ENCODE data around the gene RABEP2. TPM values are rescaled to one million over a fixed set of nuclear protein-coding genes. Genes with fewer than 3 reads are reported as not detected.
A peak's percentile ranks its signal among the peaks of the same experiment; 100 is the strongest.

RABEP2 gene
- total RNA-seq, 1 experiment from 2014 or later, result 40.2 TPM

GRCh38 chr16:28879261-28879840 is 45.7 kb downstream of the RABEP2 start:
- Histone ChIP-seq H2AFZ (ENCODE audit: low read length) (peak overlapping the region; percentile 93), H3K4me2 (ENCODE audit: low read length) (peak overlapping the region; percentile 100), H3K36me3 (ENCODE audit: low read depth, low read length) (no peaks in the 10 kb centered on the region; the same call in 1 of the 2 replicates), H4K20me1 (ENCODE audit: low read length) (no peaks in the 10 kb centered on the region), H3K27ac (ENCODE audit: low read length) (no peak overlapping the region), H3K27me3 (ENCODE audit: low read length) (no peaks in the 10 kb centered on the region), H3K9me3 (ENCODE audit: low read length) (no peaks in the 10 kb centered on the region), H3K9me2 (replicated peaks; ENCODE audit: low read length) (no peaks in the 10 kb centered on the region), H3K79me2 (ENCODE audit: low read length) (no peaks in the 10 kb centered on the region), H3K4me1 (ENCODE audit: insufficient read depth, low read length) (peaks cover 8% of the 10 kb centered on the region; the same call in 1 of the 2 replicates), H3F3A (ENCODE audit: low read length, unreplicated experiment) (no peaks in the 10 kb centered on the region), H3K4me3 (ENCODE audit: low read length) (peak overlapping the region; percentile 84), H3K9ac (ENCODE audit: low read length) (peak overlapping the region; percentile 73)
- BruUV-seq (replicated peaks), result TSS peak; percentile 35
- ChIA-PET CTCF (no interaction called here), POLR2A (ENCODE audit: unreplicated experiment) (no interaction called here)
- intact Hi-C loops (cut with micrococcal nuclease), result no loop called here
- ATAC-seq, result peak; percentile 72
- DNase-seq, result no peak
- TF ChIP-seq, protein P1, sequence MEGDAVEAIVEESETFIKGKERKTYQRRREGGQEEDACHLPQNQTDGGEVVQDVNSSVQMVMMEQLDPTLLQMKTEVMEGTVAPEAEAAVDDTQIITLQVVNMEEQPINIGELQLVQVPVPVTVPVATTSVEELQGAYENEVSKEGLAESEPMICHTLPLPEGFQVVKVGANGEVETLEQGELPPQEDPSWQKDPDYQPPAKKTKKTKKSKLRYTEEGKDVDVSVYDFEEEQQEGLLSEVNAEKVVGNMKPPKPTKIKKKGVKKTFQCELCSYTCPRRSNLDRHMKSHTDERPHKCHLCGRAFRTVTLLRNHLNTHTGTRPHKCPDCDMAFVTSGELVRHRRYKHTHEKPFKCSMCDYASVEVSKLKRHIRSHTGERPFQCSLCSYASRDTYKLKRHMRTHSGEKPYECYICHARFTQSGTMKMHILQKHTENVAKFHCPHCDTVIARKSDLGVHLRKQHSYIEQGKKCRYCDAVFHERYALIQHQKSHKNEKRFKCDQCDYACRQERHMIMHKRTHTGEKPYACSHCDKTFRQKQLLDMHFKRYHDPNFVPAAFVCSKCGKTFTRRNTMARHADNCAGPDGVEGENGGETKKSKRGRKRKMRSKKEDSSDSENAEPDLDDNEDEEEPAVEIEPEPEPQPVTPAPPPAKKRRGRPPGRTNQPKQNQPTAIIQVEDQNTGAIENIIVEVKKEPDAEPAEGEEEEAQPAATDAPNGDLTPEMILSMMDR (conservative IDR thresholded peaks at IDR 0.05; ENCODE audit: low read depth, low read length), result no peak
- TF ChIP-seq EZH2phosphoT487 (IDR thresholded peaks at IDR 0.05; ENCODE audit: borderline replicate concordance, low read length) (no peak), EZH2 (IDR thresholded peaks at IDR 0.05; ENCODE audit: low read length, unreplicated experiment) (no peak)

- Histone ChIP-seq H3K9me3 (ENCODE audit: low read length) (no peaks in the 10 kb centered on the region), H3K9me2 (replicated peaks; ENCODE audit: low read length) (no peaks in the 10 kb centered on the region), H2AFZ (ENCODE audit: low read length) (peak within 1 kb of the TSS; percentile 93), H3K27ac (ENCODE audit: low read length) (no peak within 1 kb of the TSS), H3K4me2 (ENCODE audit: low read length) (peak within 1 kb of the TSS; percentile 100), H4K20me1 (ENCODE audit: low read length) (no peaks in the 10 kb centered on the region), H3K4me3 (ENCODE audit: low read length) (peak within 1 kb of the TSS; percentile 84), H3K4me1 (ENCODE audit: insufficient read depth, low read length) (peaks cover 8% of the 10 kb centered on the region; the same call in 1 of the 2 replicates), H3K36me3 (ENCODE audit: low read depth, low read length) (no peaks in the 10 kb centered on the region; the same call in 1 of the 2 replicates), H3K9ac (ENCODE audit: low read length) (peak within 1 kb of the TSS; percentile 73), H3K79me2 (ENCODE audit: low read length) (no peaks in the 10 kb centered on the region), H3F3A (ENCODE audit: low read length, unreplicated experiment) (no peaks in the 10 kb centered on the region), H3K27me3 (ENCODE audit: low read length) (no peaks in the 10 kb centered on the region)
- ATAC-seq (no peak), DNase-seq (no peak)
- ChIA-PET POLR2A (ENCODE audit: unreplicated experiment) (no interaction called here), CTCF (no interaction called here)
- intact Hi-C loops (cut with micrococcal nuclease), result no loop called here
- TSS peak; percentile 14 for BruUV-seq (replicated peaks)
- no peak for TF ChIP-seq EZH2 (IDR thresholded peaks at IDR 0.05; ENCODE audit: low read length, unreplicated experiment)
- TF ChIP-seq, protein P1 (conservative IDR thresholded peaks at IDR 0.05; ENCODE audit: low read depth, low read length), result no peak
- TF ChIP-seq EZH2phosphoT487 (IDR thresholded peaks at IDR 0.05; ENCODE audit: borderline replicate concordance, low read length), result no peak
Measured at GRCh38 chr16:28878083-28878926, 46.7 kb downstream of the RABEP2 start, which contains the start of gene ATP2A1. TSS of gene ATP2A1 (plus strand) at chr16:28878488. CDS start at chr16:28878672, 184 bp downstream.

All from PC-3 (cell line).